Measurements from ENCODE around the gene DTD1.

DTD1 gene

GRCh38 chr20:18615020-18615650 is 27.3 kb downstream of the DTD1 start:
- no peak for DNase-seq

- no peak for DNase-seq
Measured at GRCh38 chr20:18621004-18621403, 33.1 kb downstream of the DTD1 start.

- DNase-seq, result no peak
Measured at GRCh38 chr20:18623156-18623910, 35.5 kb downstream of the DTD1 start.

- no peak for DNase-seq
Measured at GRCh38 chr20:18624948-18625347, 37.1 kb downstream of the DTD1 start.

GRCh38 chr20:18625907-18626655 is 38.2 kb downstream of the DTD1 start:
- DNase-seq, result no peak

- DNase-seq, result no peak
Measured at GRCh38 chr20:18628330-18628920, 40.6 kb downstream of the DTD1 start.

GRCh38 chr20:18632196-18632789 is 44.4 kb downstream of the DTD1 start:
- DNase-seq, result peak; percentile 75

- DNase-seq, result no peak
Measured at GRCh38 chr20:18633411-18633810, 45.6 kb downstream of the DTD1 start.

GRCh38 chr20:18634501-18634900 is 46.6 kb downstream of the DTD1 start:
- no peak for DNase-seq

GRCh38 chr20:18635380-18635779 is 47.5 kb downstream of the DTD1 start:
- DNase-seq, result no peak

GRCh38 chr20:18637224-18637623 is 49.4 kb downstream of the DTD1 start:
- no peak for DNase-seq

- DNase-seq, result no peak
Measured at GRCh38 chr20:18638768-18639167, 50.9 kb downstream of the DTD1 start.

GRCh38 chr20:18639501-18639979 is 51.7 kb downstream of the DTD1 start:
- peak; percentile 45 for DNase-seq

- DNase-seq, result no peak
Measured at GRCh38 chr20:18645196-18645745, 57.4 kb downstream of the DTD1 start.

GRCh38 chr20:18645851-18646250 is 58.0 kb downstream of the DTD1 start:
- DNase-seq, result no peak

GRCh38 chr20:18647777-18648176 is 59.9 kb downstream of the DTD1 start:
- DNase-seq, result no peak

- no peak for DNase-seq
Measured at GRCh38 chr20:18650224-18650623, 62.4 kb downstream of the DTD1 start.

- no peak for DNase-seq
Measured at GRCh38 chr20:18653736-18654447, 66.0 kb downstream of the DTD1 start.

GRCh38 chr20:18654448-18654773 is 66.6 kb downstream of the DTD1 start:
- no peak for DNase-seq

- no peak for DNase-seq
Measured at GRCh38 chr20:18657575-18657974, 69.7 kb downstream of the DTD1 start.

GRCh38 chr20:18662279-18663040 is 74.6 kb downstream of the DTD1 start:
- DNase-seq, result no peak

Measured in right hindlimb (tissue), 1 donor.